ENCODE measurements around the gene RAF1.

DNA sequence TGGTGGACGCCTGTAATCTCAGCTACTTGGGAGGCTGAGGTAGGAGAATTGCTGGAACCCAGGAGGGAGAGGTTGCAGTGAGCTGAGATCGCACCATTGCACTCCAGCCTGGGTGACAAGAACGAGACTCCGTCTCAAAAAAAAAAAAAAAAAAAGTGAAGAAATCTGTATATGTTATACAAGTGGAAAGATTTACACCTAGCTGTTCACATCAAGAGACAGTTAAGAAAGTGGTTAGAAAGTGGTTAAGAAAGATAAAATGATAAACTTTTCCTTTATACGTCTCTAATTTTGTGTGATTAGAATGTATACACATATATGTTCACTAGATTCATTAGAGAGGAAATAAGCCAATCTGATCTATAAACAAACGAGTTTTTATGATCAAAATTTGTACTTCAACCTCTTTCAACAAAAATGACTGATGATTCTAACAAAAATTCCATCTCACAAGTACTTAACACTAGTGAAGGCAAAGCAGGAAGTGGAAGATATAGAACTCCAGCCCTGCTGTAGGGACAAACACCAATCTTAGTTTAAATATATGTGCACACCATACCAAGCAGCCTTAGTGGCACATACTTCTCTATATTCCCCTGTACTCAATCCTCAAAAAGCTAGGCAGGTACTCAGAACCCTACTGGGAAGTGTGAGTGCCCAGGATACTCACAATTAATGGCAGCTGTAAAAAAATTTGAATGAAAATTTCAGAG is 51.2 kb downstream of the RAF1 start:
- TF ChIP-seq, protein P1, sequence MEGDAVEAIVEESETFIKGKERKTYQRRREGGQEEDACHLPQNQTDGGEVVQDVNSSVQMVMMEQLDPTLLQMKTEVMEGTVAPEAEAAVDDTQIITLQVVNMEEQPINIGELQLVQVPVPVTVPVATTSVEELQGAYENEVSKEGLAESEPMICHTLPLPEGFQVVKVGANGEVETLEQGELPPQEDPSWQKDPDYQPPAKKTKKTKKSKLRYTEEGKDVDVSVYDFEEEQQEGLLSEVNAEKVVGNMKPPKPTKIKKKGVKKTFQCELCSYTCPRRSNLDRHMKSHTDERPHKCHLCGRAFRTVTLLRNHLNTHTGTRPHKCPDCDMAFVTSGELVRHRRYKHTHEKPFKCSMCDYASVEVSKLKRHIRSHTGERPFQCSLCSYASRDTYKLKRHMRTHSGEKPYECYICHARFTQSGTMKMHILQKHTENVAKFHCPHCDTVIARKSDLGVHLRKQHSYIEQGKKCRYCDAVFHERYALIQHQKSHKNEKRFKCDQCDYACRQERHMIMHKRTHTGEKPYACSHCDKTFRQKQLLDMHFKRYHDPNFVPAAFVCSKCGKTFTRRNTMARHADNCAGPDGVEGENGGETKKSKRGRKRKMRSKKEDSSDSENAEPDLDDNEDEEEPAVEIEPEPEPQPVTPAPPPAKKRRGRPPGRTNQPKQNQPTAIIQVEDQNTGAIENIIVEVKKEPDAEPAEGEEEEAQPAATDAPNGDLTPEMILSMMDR (IDR thresholded peaks at IDR 0.05 in 8 of 11, conservative IDR thresholded peaks at IDR 0.05 in 3 of 11): no peak
- TF ChIP-seq POLR2A (IDR thresholded peaks at IDR 0.05): no peak
- no peak for TF ChIP-seq POLR2AphosphoS5 (IDR thresholded peaks at IDR 0.05)

Data from spleen (tissue), 7 donors.